Myocyte (in vitro differentiated cells): ENCODE results near the gene GPR108. TPM values are rescaled to one million over a fixed set of nuclear protein-coding genes. Genes with fewer than 3 reads are reported as not detected.

Experiments used
- DNase-seq: peaks from one replicate; pipeline ENCODE4 v3.0.0-alpha.2; 2012; ENCODE audit warnings: low read depth
- total RNA-seq: library from RNA; depleted of rRNA; stranded (reverse); fragments of >200 nt; gene quantifications from 2 replicates; pipeline ENCODE4 v1.2.3, GENCODE V29; 2014

Gene GPR108
- total RNA-seq, 1 donor from 2014 or later = 32.0 TPM

GRCh38 chr19:6737873-6738786 is 750 bp upstream of the GPR108 start:
- peak; percentile 80 for DNase-seq

- DNase-seq = no peak
These were observed 480 bp downstream of the GPR108 start for GRCh38 chr19:6736917-6737283.

GRCh38 chr19:6736169-6736916 is 1.0 kb downstream of the GPR108 start:
- DNase-seq = peak; percentile 81

GRCh38 chr19:6735181-6735911 is 2.0 kb downstream of the GPR108 start:
- DNase-seq = no peak

GRCh38 chr19:6734096-6734696 is 3.2 kb downstream of the GPR108 start:
- DNase-seq = no peak

GRCh38 chr19:6733338-6734095 is 3.9 kb downstream of the GPR108 start:
- no peak for DNase-seq

- no peak for DNase-seq
These were observed 4.5 kb downstream of the GPR108 start for GRCh38 chr19:6732803-6733337.

GRCh38 chr19:6731822-6732221 is 5.6 kb downstream of the GPR108 start:
- no peak for DNase-seq

- DNase-seq = no peak
These were observed 6.3 kb downstream of the GPR108 start for GRCh38 chr19:6730941-6731670.

GRCh38 chr19:6730153-6730804 is 7.1 kb downstream of the GPR108 start:
- no peak for DNase-seq

GRCh38 chr19:6729573-6730152 is 7.7 kb downstream of the GPR108 start:
- no peak for DNase-seq

- DNase-seq = no peak
These were observed 9.0 kb downstream of the GPR108 start for GRCh38 chr19:6728346-6728745.

GRCh38 chr19:6725513-6726231 is 11.7 kb downstream of the GPR108 start:
- DNase-seq = no peak

- no peak for DNase-seq
These were observed 12.5 kb downstream of the GPR108 start for GRCh38 chr19:6724631-6725492.

- no peak for DNase-seq
These were observed 13.6 kb downstream of the GPR108 start for GRCh38 chr19:6723738-6724137.

- DNase-seq = no peak
These were observed 14.2 kb downstream of the GPR108 start for GRCh38 chr19:6723108-6723618.

GRCh38 chr19:6721773-6722172 is 15.6 kb downstream of the GPR108 start:
- DNase-seq = no peak
